ENCODE measurements around the gene RAB2B. TPM values are rescaled to one million over a fixed set of nuclear protein-coding genes. Genes with fewer than 3 reads are reported as not detected.
"Not testable (repeated sequence)": the region's sequence is repeated elsewhere in the genome, so short reads cannot be mapped to it uniquely, and the experiment has no call there.

Gene RAB2B
- polyA plus RNA-seq, 1 donor, result 19.0 TPM

GRCh38 chr14:21494902-21495762 lies 18.4 kb upstream of the RAB2B start:
- no peak for DNase-seq (ENCODE audit: low read depth)

GRCh38 chr14:21486640-21487087 lies 9.9 kb upstream of the RAB2B start:
- DNase-seq (ENCODE audit: low read depth), result no peak

DNA sequence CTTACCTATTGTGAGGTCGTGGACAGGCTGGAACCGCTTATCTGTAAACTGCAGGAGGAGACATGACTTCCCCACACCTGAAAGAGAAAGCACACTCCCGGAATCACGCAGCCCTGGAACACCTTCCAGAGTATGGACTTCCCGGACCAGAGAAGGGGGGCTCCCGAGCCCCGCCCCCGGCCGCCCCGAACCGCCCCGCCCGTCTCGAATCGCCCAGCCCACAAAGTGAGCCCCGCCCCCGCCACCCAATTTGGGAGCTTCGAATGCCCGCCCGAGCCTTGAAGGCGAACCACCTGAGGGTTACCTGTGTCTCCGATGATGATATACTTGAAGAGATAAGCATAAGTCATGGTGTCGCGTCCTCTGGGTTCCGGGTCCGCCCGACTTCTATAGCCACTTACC lies 235 bp downstream of the RAB2B start:
- DNase-seq (ENCODE audit: low read depth), result peak; percentile 20

DNA sequence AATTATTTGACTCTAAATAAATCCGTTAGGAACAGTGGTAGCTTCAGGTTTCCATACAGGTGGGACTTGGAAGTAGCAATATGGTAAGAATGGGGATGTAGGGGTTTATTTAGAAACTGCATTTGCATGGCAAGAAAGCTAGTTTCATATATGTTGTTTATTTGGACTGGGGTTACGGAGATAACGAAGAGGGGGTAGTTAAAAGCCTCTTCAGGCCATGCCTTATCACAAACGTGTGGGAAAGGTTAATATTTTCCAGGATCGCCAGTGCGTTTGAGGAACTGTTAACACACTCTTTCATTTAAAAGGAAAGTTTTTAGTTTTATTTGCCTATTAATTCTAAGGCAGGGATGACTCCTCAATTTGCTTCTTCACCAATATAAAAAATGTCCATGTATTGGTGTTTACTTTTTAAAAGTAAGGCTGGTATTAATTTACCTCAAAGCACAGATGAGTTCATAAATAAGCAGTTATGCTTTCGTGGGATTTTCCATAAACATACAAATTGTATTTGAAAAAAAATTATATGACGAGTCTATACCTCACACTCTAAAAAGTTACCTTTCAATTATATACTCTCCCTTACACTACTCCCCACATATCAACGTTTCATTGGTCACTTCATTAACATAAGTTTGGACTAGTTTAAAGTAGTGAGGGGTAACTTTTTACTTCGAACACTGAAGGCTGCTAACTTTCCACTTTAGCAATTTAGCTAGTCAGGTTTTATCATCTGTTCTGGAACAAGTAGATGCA lies 814 bp downstream of the RAB2B start:
- peak; percentile 4 for DNase-seq (ENCODE audit: low read depth)

GRCh38 chr14:21467616-21468015 lies 9.1 kb downstream of the RAB2B start:
- DNase-seq (ENCODE audit: low read depth), result no peak

- peak; percentile 99 for DNase-seq (ENCODE audit: low read depth)
These were observed 20.7 kb downstream of the RAB2B start, which contains the start of gene CHD8 for GRCh38 chr14:21455912-21456667. TSS of gene CHD8 (minus strand) at chr14:21456123. CDS start at chr14:21431643, 24,480 bp downstream.

DNA sequence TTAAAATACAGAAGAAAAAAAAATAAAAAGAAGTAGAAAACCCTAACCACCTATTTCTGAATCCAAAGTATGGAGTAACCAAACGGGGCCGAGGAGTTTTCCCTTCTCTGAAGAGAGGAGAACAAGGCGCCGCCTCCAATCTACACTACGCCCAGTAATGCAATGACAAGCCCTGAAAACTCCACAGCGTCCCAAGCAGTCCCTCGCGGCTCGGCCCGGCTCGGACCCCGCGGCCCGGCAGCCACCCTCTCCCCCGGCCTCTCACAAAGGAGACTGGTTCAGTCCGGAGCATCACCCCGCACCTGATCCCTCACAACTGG lies 21.2 kb downstream of the RAB2B start:
- DNase-seq (ENCODE audit: low read depth), result no peak

GRCh38 chr14:21454843-21455544 lies 21.8 kb downstream of the RAB2B start:
- DNase-seq (ENCODE audit: low read depth), result no peak

GRCh38 chr14:21449899-21450216 lies 26.9 kb downstream of the RAB2B start:
- DNase-seq (ENCODE audit: low read depth), result no peak

DNA sequence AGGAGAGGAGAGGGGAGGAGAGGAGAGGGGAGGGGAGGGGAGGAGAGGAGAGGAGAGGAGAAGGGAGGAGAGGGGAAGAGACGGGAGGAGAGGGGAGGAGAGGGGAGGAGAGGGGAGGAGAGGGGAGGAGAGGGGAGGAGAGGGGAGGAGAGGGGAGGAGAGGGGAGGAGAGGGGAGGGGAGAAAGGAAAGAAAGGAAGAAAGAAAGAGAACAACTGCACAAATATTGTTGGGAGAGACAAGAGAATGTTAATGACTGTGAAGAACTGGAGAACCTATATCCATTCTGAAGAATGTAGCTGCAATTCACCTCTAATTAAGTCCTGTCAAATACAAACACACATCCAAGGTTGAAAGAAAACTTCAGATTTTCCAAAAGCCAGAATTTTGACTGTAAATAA lies 34.1 kb downstream of the RAB2B start:
- DNase-seq (ENCODE audit: low read depth), result not testable (repeated sequence)

- no peak for DNase-seq (ENCODE audit: low read depth)
These were observed 35.9 kb downstream of the RAB2B start for GRCh38 chr14:21440859-21441258.

GRCh38 chr14:21437063-21437901 lies 39.5 kb downstream of the RAB2B start:
- peak; percentile 96 for DNase-seq (ENCODE audit: low read depth)

DNA sequence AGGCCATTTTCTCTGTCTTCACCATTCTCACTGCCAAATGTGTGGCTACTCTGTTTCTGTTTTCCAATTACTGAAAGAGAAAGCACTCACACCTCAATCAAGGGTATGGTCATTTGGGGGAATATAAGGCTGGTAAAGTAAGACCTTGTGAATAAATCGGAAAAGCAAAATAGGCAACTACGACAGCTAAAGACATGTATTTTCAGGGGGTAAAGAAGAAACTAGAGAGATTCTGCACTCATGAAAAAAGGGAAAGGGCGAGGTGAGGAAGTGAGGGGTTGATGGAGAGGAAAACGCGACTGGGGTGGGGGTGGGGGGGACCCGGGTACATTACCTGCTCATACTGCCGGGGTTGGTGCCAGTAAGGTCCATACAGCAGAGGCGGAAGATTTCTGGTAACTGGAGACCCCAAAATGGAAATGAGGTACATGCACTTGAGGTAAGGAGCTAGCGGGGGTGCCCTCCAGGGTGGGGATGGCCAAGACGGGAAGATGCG lies 40.1 kb downstream of the RAB2B start:
- no peak for DNase-seq (ENCODE audit: low read depth)

- DNase-seq (ENCODE audit: low read depth), result no peak
These were observed 45.6 kb downstream of the RAB2B start for GRCh38 chr14:21431126-21431525.

DNA sequence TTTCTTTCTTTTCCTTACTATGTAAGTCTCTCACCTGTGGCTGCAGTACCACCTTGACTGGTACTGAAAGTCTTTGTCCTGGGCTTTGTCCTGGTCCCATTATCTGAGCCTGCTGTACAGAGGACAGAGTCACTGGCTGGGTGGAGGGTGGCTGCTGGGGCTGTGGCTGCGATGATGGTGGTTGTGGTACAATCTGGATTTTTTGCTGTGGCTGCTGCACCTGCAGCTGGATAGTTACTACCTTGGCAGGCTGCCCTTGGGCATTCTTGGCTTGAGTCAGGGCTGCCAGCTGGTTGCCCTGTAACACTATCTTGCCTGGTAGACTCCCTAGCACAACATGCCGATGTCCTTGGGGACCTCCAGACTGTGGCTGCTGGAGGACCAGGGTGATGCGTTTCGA lies 47.8 kb downstream of the RAB2B start:
- no peak for DNase-seq (ENCODE audit: low read depth)

DNA sequence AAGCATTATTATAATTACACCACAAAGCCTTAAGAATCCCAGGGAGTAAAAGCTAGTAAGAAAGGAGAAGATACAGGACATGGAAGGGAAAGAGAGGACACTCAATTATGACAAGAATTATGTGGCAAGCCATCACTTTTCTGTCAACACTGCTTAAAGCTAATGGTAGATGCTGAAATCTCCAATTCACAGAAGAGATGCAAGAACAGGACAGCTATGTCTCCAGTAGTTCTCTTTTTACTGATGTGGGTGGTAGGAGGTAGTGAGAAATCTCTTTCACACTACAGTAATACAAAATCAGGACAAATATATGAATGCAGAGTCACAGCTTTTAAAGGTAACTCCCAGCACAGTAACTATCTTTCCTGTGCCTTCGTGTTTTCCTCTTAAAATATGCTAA lies 50.1 kb downstream of the RAB2B start:
- no peak for DNase-seq (ENCODE audit: low read depth)

GRCh38 chr14:21419528-21419927 lies 57.2 kb downstream of the RAB2B start:
- no peak for DNase-seq (ENCODE audit: low read depth)

DNA sequence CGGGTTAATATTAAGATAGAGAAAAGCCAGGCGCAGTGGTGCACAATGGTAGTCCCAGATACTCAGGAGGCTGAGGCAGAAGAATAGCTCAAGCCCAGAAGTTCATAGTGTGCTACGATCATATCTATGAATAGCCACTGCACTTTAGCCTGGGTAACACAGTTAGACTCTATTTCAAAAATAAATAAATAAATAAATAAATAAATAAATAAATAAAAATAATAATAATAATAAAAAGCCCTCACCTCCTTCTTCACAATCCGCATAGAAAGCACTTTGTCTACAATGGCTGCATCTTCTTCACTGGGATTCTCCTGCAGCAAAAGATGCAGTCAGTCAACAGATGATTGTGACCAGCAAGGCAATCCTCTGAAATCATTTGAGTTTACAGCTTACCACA lies 61.4 kb downstream of the RAB2B start:
- DNase-seq (ENCODE audit: low read depth), result no peak

DNA sequence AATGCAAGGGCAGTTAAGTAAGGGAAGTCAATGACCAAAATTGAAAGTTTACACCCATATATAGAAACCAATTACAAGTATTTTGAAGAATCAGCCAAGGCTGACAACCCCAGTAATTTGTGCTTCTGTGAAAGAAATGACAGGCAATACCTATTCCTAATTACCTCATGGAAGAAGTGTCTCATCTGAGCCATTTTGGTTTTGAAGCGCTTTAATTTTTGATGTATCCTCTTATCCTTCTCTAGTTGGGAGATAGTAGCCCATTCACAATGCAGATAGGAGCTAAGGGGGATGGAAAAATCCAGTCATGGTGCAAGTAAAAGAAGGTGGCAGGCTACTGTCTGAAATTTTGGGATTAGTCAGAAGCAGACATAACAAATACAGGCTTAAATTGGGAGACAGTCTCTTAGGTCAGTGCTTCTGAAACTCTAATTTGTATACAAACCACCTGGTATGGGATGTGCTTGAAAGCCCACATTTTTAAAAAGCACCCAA lies 62.6 kb downstream of the RAB2B start:
- no peak for DNase-seq (ENCODE audit: low read depth)

All from forelimb muscle (tissue), 1 donor.